ENCODE measurements around the gene USP36. TPM values are rescaled to one million over a fixed set of nuclear protein-coding genes. Genes with fewer than 3 reads are reported as not detected.

USP36 gene
- total and polyA plus RNA-seq, 8 donors = 29.2 to 53.7 (median 45.0) TPM

DNA sequence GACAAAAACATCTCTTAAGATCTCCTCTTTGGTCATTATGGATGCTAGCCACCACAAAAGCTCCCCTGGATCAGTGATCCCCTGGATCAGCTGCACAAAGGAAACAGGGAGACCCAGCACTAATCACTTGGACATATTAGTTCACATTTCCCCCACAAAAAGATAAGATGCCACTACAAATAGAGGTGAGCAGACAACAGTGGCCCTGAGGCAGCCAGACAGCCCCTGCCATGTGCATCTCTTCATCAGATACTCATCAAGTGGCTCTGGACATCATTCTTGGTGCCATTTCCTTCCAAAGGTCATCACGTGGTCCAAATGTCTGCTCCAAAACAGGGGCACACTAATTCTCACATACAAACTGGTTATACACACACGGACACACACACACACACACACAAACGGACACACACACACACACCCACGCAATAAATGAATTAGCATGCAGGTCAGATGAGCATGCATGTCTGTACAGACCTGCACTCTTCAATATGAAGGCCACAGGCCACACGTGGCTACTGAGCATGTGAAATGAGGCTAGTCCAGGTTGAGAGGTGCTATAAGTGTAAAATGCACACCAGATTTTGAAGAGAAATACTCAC lies 4.1 kb downstream of the USP36 start:
- ATAC-seq (no peak), DNase-seq (no peak)
- H3K27ac ChIP-seq = no peak overlapping the region
- no peaks in the 10 kb centered on the region for H3K27me3 ChIP-seq
- H3K36me3 ChIP-seq = peaks cover 0 to 69% of the 10 kb centered on the region in 2 donors
- intact Hi-C loops (cut with DNase I) = no loop called here
- H3K4me1 ChIP-seq = peaks cover 11 to 27% of the 10 kb centered on the region in 2 donors
- no peaks in the 10 kb centered on the region for H3K9me3 ChIP-seq
- TF ChIP-seq, protein P1, sequence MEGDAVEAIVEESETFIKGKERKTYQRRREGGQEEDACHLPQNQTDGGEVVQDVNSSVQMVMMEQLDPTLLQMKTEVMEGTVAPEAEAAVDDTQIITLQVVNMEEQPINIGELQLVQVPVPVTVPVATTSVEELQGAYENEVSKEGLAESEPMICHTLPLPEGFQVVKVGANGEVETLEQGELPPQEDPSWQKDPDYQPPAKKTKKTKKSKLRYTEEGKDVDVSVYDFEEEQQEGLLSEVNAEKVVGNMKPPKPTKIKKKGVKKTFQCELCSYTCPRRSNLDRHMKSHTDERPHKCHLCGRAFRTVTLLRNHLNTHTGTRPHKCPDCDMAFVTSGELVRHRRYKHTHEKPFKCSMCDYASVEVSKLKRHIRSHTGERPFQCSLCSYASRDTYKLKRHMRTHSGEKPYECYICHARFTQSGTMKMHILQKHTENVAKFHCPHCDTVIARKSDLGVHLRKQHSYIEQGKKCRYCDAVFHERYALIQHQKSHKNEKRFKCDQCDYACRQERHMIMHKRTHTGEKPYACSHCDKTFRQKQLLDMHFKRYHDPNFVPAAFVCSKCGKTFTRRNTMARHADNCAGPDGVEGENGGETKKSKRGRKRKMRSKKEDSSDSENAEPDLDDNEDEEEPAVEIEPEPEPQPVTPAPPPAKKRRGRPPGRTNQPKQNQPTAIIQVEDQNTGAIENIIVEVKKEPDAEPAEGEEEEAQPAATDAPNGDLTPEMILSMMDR (IDR thresholded peaks at IDR 0.05) = no peak
- no peak overlapping the region for H3K4me3 ChIP-seq

GRCh38 chr17:78834571-78834970 lies 6.0 kb downstream of the USP36 start:
- DNase-seq (no peak), ATAC-seq (no peak)
- H3K4me3 ChIP-seq = no peak overlapping the region
- peaks cover 9 to 21% of the 10 kb centered on the region in 2 donors for H3K4me1 ChIP-seq
- peaks cover 0 to 88% of the 10 kb centered on the region in 2 donors for H3K36me3 ChIP-seq
- H3K27ac ChIP-seq = no peak overlapping the region
- TF ChIP-seq, protein P1 (IDR thresholded peaks at IDR 0.05) = no peak
- H3K27me3 ChIP-seq = no peaks in the 10 kb centered on the region
- no peaks in the 10 kb centered on the region for H3K9me3 ChIP-seq
- intact Hi-C loops (cut with DNase I) = no loop called here

DNA sequence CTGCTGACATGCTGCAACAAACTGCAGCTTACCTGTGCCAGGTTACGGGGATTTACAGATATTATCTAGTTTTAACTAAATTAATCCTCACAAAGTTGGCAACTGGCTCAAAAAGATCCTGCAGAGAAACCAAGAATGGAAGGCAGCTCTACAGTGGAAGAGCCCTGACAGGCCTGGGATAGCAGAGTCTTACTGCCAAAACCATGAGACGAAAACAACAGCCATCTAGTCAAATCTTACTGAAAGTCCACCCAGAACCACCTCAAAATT lies 8.1 kb downstream of the USP36 start:
- DNase-seq = no peak
- no peaks in the 10 kb centered on the region for H3K9me3 ChIP-seq
- intact Hi-C loops (cut with DNase I) = no loop called here
- ATAC-seq = no peak
- no peak overlapping the region for H3K4me3 ChIP-seq
- H3K4me1 ChIP-seq = peaks cover 0 to 5% of the 10 kb centered on the region in 2 donors
- peaks cover 0 to 99% of the 10 kb centered on the region in 2 donors for H3K36me3 ChIP-seq
- no peak overlapping the region for H3K27ac ChIP-seq
- no peaks in the 10 kb centered on the region for H3K27me3 ChIP-seq
- TF ChIP-seq, protein P1 (IDR thresholded peaks at IDR 0.05) = no peak

DNA sequence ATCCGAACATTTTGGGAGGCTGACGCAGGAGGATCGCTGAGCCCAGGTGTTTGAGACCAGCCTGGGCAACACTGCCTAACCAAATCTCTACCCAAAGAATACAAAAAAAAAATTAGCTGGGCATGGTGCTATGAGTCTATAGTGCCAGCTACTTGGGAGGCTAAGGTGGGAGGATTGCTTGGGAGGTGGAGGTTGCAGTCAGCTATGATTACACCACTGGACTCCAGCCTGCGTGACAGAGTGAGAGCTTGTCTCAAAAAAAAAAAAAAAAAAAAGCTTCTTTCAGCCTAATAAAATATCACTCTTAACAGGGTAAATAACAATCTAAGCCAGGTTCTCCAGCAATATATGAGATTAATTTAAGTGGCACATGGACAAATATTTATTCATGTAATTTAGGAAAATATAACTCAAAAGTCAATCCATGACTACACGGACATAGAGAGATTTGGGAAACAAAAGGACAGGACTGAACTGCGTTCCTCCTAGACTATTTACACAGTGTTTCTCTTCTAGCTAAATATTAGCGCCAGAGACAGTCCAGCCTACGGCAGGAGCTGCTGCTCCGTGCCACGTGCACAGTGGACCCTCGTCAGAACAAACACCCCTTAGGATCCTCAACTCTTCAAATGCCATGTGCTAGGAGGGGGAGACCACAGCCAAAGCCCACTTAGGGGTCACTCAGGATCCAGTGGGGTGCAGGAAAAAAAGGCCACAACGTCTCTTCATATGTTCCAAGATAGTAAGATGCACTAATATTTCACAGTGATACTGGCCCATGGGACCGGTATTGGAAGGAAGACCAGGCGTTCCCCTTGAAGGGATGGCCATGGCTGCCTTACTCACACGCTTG lies 8.7 kb downstream of the USP36 start:
- TF ChIP-seq, protein P1 (IDR thresholded peaks at IDR 0.05) = no peak
- DNase-seq (no peak), ATAC-seq (no peak)
- Histone ChIP-seq H3K36me3 (peaks cover 0 to 99% of the 10 kb centered on the region in 2 donors), H3K27ac (no peak overlapping the region), H3K9me3 (no peaks in the 10 kb centered on the region), H3K27me3 (no peaks in the 10 kb centered on the region), H3K4me1 (peaks cover 0 to 11% of the 10 kb centered on the region in 2 donors), H3K4me3 (no peak overlapping the region)
- intact Hi-C loops (cut with DNase I) = no loop called here

DNA sequence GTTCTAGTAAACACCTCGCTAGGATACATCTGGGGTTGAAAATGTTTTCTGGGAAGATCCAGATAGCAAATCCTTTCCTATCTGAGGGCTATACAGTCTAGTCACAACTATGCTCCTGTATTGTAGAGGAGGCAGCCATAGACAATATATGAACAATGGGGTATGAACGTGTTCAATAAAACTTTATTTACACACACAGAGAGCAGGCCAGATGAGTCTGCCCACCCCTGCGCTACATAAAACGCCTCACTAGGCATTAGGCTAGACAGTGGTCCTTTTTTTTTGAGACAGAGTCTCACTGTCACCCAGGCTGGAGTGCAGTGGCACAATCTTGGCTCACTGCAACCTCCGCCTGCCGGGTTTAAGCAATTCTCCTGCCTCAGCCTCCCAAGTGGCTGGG lies 11.1 kb downstream of the USP36 start:
- Histone ChIP-seq H3K4me1 (peaks cover 0 to 25% of the 10 kb centered on the region in 2 donors), H3K4me3 (no peak overlapping the region), H3K9me3 (no peaks in the 10 kb centered on the region), H3K36me3 (peaks cover 0 to 100% of the 10 kb centered on the region in 2 donors), H3K27me3 (no peaks in the 10 kb centered on the region), H3K27ac (no peak overlapping the region)
- DNase-seq = no peak
- TF ChIP-seq, protein P1 (IDR thresholded peaks at IDR 0.05) = no peak
- no peak for ATAC-seq
- intact Hi-C loops (cut with DNase I) = no loop called here

Measured in left lung (tissue), 10 donors.